ENCODE results near the gene RNF130. TPM values are rescaled to one million over a fixed set of nuclear protein-coding genes. Genes with fewer than 3 reads are reported as not detected.

RNF130 gene
- total RNA-seq, 1 donor from 2014 or later: 5.5 TPM

GRCh38 chr5:179920175-179920574 lies 151.4 kb downstream of the RNF130 start:
- intact Hi-C loops (cut with micrococcal nuclease): no loop called here

- intact Hi-C loops (cut with micrococcal nuclease): no loop called here
These were observed 152.0 kb downstream of the RNF130 start for GRCh38 chr5:179919487-179920060.

GRCh38 chr5:179918742-179919486 lies 152.6 kb downstream of the RNF130 start:
- intact Hi-C loops (cut with micrococcal nuclease): no loop called here

DNA sequence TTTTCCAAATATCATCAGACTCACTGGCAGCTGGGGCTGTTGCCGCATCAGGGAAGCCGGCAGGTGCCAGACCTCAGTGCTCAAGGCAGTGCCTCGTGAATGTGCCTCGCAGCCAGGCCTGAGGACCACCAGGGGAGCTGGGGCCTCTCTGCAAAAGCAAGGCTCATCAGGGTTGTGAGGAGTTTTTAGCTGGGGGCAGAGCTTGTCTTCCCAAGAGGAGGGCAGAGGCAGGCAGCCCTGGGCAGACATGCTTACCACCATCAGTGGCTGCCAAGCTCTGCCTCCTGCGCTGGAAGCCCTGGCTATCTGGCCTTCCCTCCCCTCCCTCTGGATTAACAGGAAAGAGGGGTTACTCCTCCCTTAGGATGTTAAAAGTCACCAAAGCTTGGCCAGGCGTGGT lies 155.0 kb downstream of the RNF130 start:
- intact Hi-C loops (cut with micrococcal nuclease): no loop called here

DNA sequence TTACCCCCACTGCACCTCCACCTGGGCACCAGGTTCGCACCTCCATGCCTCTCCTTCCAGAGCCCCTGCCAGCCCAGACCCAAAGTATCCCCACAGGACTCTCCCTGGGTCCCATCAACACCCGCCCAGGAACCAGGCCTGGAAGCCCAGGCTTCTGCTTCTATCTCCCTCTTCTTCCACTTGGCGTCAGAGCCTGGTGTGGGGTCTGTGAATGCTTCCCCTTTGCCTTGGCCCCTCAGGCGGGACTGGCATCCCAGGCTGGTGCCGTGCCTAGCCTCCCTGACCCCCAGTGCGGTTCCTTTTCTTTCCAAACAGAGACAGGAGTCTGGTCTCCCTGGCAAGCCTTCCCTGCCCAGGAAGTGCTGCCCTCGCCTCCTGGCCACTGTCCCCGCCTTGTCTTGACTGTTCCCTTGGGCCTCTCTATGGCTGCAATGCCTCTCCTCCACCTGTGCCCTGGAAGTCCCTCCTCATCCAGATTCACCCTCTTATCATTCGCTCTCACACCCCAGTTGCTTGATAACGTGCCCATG lies 156.1 kb downstream of the RNF130 start:
- intact Hi-C loops (cut with micrococcal nuclease): no loop called here

DNA sequence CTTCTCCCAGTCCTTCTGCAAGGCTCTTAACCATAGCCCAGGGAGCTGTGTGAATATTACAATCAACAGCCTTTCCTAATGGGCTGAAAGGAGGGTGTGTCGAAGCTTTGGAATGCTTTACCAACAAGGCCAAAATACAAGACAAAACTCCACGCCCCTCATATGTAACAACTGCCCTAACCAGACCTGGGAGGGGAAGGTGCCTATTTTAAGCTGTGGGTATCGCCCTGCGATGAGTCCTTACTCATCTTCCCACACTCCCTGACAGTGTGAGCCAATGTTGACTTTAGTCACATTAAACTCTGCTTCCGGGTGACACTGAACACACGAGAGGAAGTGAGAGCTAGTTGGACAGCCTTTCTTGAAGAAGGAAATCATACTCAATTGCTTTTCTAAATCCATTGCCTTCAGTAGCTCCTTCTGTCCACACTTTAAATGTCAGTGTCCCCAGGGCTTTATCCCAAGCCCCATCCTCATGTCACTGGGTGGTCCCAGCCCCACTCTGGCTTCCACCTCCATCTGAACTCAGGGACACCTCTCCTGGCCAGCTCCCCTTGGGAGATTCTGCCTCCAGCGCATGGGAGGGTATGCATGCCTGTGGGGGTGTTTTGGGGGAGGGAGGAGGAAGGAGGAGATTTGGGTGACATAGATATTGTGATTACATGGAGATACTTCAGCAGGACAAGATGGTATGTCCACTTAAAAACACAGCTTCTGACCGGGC lies 157.4 kb downstream of the RNF130 start:
- intact Hi-C loops (cut with micrococcal nuclease): no loop called here

GRCh38 chr5:179913461-179913860 lies 158.1 kb downstream of the RNF130 start:
- intact Hi-C loops (cut with micrococcal nuclease): no loop called here

- intact Hi-C loops (cut with micrococcal nuclease): no loop called here
These were observed 158.6 kb downstream of the RNF130 start for GRCh38 chr5:179912951-179913350.

- intact Hi-C loops (cut with micrococcal nuclease): no loop called here
These were observed 159.2 kb downstream of the RNF130 start for GRCh38 chr5:179912386-179912785.

DNA sequence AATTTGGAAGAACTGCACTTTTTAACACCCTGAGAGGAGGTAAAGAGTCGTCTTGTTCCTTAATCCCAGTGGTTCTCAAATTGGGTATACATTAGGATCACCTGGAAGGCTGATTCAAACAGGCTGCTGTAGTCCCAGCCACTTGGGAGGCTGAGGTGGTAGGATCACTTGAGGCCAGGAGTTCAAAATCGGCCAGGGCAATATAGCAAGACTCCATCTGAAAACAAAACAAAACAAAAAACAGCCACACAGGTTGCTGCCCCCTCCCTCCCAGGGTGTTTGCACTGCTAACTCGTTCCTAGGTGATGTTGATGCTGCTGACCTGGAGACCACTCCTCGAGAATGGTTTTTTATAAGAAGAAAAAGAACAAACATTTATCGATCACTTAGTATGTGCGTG lies 162.3 kb downstream of the RNF130 start:
- intact Hi-C loops (cut with micrococcal nuclease): loop anchor here (2.0 to 5.0 kb wide), 4 partner anchors 106 to 232 kb away; partner anchors contain the start of gene RNF130

- intact Hi-C loops (cut with micrococcal nuclease): loop anchor here (2.0 to 5.0 kb wide), 4 partner anchors 106 to 231 kb away; partner anchors contain the start of gene RNF130
These were observed 163.0 kb downstream of the RNF130 start for GRCh38 chr5:179908528-179908927.

GRCh38 chr5:179907556-179908324 lies 163.8 kb downstream of the RNF130 start, which contains the start of gene TBC1D9B:
Gene TBC1D9B, minus strand, starts transcription at chr5:179907897. Its CDS starts 76 bp downstream, at chr5:179907821.
- intact Hi-C loops (cut with micrococcal nuclease): loop anchor here (2.0 to 5.0 kb wide), 5 partner anchors 49 to 230 kb away; partner anchors contain the start of genes MRNIP and RNF130

DNA sequence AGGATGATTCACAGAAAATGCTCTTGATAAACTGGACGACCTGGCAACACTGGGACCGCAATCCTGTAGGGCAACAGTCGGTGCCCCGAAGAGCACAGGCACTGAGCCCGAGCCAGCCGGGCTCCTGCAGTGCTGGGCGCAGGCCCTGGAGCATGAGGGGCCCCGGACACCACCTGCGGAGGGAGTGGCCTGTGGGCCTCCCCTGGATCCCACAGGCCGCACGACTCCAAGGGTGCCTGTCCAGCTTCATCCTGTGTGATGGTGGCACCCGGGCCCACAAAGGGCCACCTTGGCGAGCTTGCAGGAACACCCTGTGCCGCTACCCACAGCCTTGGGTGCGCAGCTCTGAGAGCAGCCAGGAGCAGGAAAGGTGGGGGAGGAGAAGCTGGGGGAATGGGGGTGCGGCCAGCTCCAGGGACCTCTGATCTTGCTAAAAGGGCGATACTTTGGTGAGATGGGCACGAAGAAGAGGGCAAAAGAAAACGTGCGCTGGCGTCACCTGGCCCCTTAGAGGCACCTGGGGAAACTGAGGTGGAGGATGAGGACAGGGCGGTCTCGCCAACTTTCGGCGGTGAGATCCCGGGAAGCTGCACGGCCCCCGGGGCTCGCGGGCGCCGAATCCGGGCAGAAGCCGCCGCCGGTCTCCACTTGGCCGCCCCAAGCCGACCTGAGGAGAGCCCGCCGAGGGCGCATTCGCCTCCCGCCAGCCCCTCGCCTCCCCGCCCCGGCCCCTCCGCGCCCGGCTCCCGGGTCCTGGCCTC lies 164.6 kb downstream of the RNF130 start:
- intact Hi-C loops (cut with micrococcal nuclease): loop anchor here (2.0 to 5.0 kb wide), 4 partner anchors 48 to 230 kb away; partner anchors contain the start of genes MRNIP and RNF130

DNA sequence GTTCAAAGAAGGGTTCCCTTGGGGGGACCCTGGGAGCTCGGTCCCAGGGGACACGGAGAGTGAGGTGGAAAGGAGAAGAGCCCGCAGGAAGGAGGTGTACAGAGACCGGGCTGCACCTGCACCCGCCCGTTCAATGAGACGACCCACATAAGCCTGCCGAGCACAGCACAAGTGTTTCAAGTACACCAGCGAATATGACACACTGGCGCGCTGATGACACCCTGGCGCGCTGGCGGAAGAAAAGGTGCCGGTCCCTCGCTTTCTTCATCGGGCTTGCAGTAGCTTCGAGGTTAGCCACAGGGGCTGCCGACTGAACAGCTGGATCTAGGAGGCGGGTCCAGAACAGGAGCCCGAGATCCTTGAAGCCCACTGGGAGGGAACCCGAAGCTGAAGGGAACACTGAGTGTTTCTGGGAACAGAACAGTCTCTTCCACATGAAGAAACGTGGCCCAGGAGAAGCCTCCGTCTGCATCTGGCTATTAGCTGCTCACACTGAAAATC lies 165.2 kb downstream of the RNF130 start:
- intact Hi-C loops (cut with micrococcal nuclease): loop anchor here (2.0 to 5.0 kb wide), 4 partner anchors 48 to 229 kb away; partner anchors contain the start of genes MRNIP and RNF130

- intact Hi-C loops (cut with micrococcal nuclease): loop anchor here (5.0 kb wide), 3 partner anchors 143 to 228 kb away; partner anchors contain the start of gene RNF130
These were observed 166.4 kb downstream of the RNF130 start for GRCh38 chr5:179905161-179905560.

Other genes starting within 250 kb of the RNF130 start
- gene MRNIP, start 212.9 kb downstream of the RNF130 start, total RNA-seq: 18.7 and 21.0 TPM in 2 replicates
- gene TBC1D9B, start 163.9 kb downstream of the RNF130 start, total RNA-seq: 91.9 and 95.0 TPM in 2 replicates
- not detected in 2 replicates for gene RASGEF1C, start 137.5 kb upstream of the RNF130 start, total RNA-seq
- 44.9 and 50.7 TPM in 2 replicates for gene MAPK9, start 220.3 kb upstream of the RNF130 start, total RNA-seq

All from T-helper 2 cell treated with Interferon-gamma antibody and Interleukin-4, amounts not matched to agents 100 ng/mL and 5 ng/mL, for 36 hours (primary cell).